GM20431 (cell line): ENCODE measurements around the gene C1orf105.
"Not testable (repeated sequence)": the region's sequence is repeated elsewhere in the genome, so short reads cannot be mapped to it uniquely, and the experiment has no call there.

Experiments used
- in situ Hi-C: fragments of 300-500 bp; cut with MseI, MboI; formaldehyde crosslinking; loops from one replicate; pipeline ENCODE4 v1.15.0; 2020; ENCODE audit warnings: low sequenced_read_pairs; ENCODE audit not compliant: unreplicated experiment

C1orf105 gene

DNA sequence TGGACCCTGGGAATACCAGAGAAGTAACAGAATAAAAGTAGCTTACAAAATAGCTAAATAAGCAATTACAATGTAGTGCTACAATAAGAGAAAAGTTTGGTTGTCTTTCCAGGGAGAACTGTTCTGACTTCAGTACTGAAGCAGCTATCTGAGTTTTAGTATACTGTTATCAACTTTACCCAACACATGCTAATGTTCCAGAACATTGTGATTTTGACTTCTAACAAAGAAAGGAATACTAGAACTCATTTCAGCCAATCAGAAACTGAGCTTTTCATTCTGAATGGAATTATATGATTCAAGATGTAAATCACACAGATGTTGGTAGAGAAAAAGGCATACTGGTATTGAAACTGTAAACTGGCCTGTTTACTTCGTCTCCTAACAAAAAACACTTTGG is at the start of gene C1orf105:
Gene C1orf105, plus strand, starts transcription at position 301 of the 400 bp plus-strand sequence. CDS start 201 bp downstream, outside the sequence.
- in situ Hi-C loops = no loop called here

GRCh38 chr1:172371646-172372045 is 48.8 kb upstream of the C1orf105 start:
- in situ Hi-C loops = not testable (repeated sequence)

DNA sequence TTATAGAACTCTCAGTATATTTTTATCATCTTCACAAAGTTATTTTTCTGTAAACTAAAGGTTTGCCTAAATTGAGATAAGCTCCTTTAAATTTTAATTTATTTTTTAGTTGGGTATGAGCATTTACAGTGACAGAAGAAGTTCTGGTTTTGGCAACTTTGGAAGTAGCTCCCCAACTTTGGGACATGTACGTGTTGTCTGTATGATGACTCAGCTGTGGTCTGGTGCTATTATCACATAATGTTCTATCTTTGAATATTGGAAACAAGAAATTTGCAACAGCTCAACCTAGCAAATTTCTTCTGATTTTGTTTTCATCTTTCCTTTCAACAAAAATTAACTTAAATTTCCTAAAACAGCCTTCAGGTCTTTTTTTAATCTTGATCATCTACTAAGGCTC is 46.6 kb upstream of the C1orf105 start:
- in situ Hi-C loops = no loop called here

- in situ Hi-C loops = no loop called here
Measured at GRCh38 chr1:172375211-172375631, 45.3 kb upstream of the C1orf105 start.

- in situ Hi-C loops = no loop called here
Measured at GRCh38 chr1:172376431-172376830, 44.1 kb upstream of the C1orf105 start.

DNA sequence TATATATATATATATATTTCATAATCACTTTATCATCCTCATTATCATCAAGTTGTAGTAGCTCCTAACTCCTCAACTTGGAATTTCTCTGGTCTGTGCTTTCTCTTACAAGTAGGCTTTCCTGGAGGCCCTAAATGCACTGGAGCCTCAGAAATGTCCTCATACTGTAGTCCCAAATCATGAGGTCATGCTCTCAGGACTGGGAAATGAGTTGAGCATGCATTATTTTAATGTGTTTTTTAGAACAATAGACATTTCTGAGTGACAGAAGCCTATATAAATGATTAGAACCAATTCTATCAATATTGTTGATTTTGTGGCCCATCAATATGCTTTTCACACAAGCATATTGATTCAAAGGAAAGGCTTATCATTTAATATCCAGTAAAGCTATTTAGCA is 42.9 kb upstream of the C1orf105 start:
- in situ Hi-C loops = no loop called here

- in situ Hi-C loops = no loop called here
Measured at GRCh38 chr1:172378109-172378760, 42.2 kb upstream of the C1orf105 start.

DNA sequence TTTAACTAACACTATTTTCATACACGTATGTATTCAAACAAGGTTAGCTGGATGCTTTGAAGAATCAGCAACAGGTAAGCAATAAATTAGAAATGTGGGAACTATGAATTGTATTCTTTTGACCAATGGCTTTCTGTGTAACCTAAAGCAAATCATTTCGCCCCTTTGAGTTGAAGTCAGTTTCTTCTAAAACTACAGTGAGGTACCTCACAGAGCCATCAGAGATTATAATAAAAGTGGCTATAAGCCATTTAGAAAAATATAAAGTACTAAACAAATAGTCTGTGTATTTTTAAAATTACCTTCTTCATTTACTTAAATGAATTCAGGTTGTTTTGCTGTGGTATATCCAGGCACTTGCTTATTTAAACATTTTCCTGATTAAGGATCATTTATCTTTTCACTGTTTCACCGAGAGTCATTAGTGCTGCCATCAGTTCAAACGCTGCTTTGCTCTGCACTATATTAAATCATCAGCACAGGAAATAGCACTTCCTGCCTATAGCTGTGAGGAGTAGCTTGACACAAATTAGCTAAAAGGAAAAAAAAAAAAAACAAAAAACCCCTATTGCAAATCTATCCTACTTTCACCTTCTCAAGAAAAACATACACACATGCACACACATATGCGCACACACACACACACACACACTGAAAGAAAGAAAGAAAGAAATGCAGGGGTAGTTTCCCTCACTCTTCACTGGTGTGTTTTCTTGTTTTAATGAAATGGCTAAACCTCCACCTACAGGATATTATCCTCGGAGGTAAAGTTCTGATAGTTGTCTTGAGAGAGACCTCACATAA is 39.8 kb upstream of the C1orf105 start:
- in situ Hi-C loops = no loop called here

DNA sequence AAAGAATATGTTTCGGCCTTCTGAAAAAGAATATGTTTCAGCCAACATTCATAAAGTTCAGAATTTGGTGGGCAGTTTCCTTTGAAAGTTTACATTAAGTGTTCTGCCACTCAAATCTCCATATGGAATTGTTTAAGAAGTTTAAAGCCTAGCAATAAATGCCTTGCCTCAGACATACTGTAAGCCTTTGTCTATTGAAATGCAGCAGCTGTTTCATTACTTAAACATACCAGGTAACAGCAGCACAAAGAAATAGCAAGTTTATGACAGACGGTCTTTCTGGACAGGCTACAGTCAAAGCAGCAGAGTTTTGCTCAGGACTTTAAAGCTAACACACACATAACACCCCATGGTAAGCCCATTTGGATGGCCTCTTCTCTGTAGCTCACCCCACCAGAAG is 38.5 kb upstream of the C1orf105 start:
- in situ Hi-C loops = no loop called here

GRCh38 chr1:172382406-172382805 is 38.1 kb upstream of the C1orf105 start:
- in situ Hi-C loops = no loop called here

GRCh38 chr1:172382990-172383389 is 37.5 kb upstream of the C1orf105 start:
- in situ Hi-C loops = no loop called here

- in situ Hi-C loops = no loop called here
Measured at GRCh38 chr1:172383536-172383935, 36.9 kb upstream of the C1orf105 start.

DNA sequence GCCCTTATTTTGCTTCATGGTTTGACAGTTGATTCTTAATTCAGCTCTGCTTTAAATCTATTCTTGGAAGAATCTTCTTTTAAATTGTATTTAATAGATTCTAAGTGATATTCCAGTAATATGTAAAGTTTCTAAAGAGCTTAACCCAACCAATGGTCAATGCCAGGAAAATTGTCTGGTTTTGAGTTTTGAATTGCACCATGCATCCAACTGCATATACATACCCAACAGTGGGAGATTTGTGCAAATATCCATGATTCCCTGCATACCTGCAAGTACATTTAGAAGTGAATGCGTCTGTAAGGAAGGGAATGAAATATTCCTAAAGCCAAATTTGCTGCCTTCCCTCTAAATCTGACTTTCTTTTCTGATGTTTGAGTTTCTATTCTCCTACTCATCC is 35.8 kb upstream of the C1orf105 start:
- in situ Hi-C loops = no loop called here

- in situ Hi-C loops = no loop called here
Measured at GRCh38 chr1:172386046-172386445, 34.4 kb upstream of the C1orf105 start.

- in situ Hi-C loops = no loop called here
Measured at GRCh38 chr1:172388490-172388889, 32.0 kb upstream of the C1orf105 start.

DNA sequence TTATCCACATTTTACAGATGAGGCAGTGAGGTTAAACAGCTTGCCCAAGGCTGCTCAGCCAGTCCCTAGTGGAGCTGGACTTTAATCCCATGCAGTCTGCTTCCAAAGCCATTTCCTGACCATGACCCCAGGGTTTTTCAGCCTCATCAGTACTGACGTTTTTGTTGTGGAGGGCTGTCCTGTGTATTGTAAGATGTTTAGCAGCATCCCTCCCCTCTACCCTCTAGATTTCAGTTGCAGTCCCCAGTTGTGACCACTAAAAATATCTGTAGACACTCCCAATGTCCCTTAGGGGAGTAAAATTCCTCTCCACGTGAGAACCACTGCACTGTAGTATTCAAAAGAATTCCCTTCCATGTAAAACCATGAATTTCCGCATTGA is 30.2 kb upstream of the C1orf105 start:
- in situ Hi-C loops = no loop called here

DNA sequence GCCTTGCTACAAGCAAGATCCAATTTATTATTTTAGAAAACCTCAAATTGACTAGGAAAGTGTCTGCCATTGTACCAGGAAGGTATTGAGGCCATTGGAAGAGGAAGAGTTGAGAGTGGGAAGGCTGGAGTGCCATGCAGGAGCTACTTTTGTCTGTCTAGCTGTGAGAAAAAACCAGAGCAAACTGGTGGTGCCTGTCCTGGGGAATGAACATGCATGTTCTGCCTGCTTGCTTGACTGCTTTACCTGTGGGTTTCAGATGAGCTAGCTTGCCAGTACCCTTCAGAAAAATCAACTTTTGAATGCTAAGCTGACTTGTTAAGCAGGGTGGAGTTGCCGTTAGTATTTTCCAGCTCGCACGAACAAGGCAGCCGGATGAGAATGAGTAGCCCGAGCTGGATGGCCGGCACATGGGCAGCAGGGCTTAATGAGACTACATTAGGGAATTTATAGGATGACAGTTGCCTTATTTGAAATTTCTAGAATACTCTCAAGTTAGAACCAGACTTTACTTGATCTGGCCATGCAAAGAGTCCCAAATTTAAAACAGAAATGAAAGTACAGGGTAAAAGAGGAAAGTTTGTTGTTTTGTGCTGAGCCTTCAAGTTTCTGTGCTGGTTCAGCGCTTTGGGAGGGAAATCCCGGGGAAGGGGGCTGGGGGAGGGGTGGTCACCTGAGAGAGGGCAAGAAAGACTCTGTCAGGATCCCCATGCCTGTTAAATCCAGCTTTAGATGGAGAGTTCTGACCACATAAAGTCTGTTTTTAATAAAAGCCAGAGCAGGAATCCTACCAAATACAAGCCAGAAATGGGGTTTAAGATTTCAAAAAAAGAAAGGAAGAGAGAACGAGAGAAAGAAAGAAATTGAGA is 29.6 kb upstream of the C1orf105 start:
- in situ Hi-C loops = no loop called here

DNA sequence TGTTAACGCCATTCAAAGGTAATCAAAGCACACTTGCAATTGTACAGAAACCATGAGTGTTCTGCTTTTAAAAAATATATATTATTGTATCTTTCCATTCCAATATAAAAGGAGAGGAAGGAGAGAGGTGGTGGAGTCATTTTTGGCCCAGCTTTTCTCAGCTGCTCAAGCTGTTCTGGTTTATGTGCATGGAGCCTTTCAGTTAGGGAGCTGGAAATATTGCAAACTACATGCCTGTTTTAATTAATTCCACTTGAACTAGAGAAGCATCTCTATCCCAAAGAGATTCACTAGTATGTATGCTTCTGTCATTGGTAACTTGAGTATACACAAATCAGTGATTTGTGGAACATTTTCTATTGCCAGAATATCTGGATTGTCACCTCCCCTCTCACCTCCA is 28.5 kb upstream of the C1orf105 start:
- in situ Hi-C loops = no loop called here

DNA sequence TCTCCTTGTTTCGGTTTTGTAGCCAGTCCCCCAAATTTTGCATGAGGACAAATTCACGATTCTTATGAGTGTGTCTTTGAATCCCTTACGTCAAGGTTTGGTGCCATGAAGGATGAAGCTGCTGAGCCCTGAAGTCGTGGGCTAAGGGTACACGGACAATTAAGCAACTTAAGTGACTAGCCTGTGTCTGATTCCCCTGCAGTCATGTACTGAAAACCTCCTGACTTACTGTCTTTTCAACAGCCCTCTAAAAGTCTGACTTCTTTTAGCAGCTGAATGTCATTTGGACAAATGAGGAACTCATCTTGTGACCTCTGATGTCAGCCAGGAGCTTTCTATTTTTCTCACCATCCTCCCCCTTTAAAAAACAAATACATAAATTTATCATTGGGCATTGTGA is 27.1 kb upstream of the C1orf105 start:
- in situ Hi-C loops = no loop called here

GRCh38 chr1:172394141-172394751 is 26.2 kb upstream of the C1orf105 start:
- in situ Hi-C loops = no loop called here
